Measurements from ENCODE around the gene EML5. TPM values are rescaled to one million over a fixed set of nuclear protein-coding genes. Genes with fewer than 3 reads are reported as not detected.

Gene EML5
- total and polyA plus RNA-seq, 5 donors, result 0.14 to 0.82 (median 0.42) TPM

DNA sequence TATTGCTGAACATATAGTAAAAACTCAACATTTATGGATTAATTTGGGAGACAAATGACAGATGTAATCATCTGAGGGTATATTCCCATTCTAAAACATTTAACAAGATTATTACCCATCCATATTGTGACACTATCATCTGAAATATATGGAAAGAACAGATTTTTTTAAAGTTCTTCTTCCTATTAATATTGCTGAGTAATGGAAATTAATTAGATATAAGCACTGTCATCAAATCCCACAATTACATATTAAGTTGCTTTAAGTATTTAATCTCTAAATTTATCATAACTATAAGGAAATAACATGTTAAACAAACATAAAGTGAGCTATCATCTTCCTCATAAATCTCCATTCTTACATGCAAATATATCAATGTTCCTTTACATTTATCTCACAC lies 22.0 kb downstream of the EML5 start:
- no peak for DNase-seq
- ATAC-seq, result no peak
- no peaks in the 10 kb centered on the region for H3K27me3 ChIP-seq (ENCODE audit: control insufficient read depth, insufficient read depth)
- H3K27ac ChIP-seq (ENCODE audit: low read length), result no peak overlapping the region
- no peak overlapping the region for H3K4me3 ChIP-seq (ENCODE audit: low read length)
- intact Hi-C loops (cut with DNase I), result no loop called here
- no peaks in the 10 kb centered on the region for H3K4me1 ChIP-seq (ENCODE audit: control insufficient read depth, insufficient read depth, low read length)
- H3K9me3 ChIP-seq (ENCODE audit: control insufficient read depth, low read length), result no peaks in the 10 kb centered on the region

DNA sequence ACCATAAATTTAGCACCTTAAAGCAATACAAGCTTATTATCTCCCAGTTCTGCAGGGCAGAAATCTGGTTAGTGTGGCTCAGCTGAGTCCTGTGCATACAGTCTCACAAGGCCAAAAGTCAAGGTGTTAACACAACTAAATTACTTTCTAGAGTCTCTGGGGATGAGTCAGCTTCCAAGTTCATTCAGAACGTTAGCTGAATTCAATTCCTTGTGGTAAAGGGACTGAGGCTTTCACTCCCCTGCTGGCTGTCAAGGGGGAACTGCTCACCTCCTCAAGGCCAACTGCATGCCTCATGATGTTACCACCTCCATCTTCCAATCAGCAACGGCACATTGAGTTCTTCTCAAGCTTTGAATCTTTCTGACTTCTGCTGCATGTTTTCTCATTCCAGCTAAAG lies 27.6 kb downstream of the EML5 start:
- no peaks in the 10 kb centered on the region for H3K4me1 ChIP-seq (ENCODE audit: control insufficient read depth, insufficient read depth, low read length)
- no peaks in the 10 kb centered on the region for H3K9me3 ChIP-seq (ENCODE audit: control insufficient read depth, low read length)
- H3K4me3 ChIP-seq (ENCODE audit: low read length), result no peak overlapping the region
- WGBS, result 59% methylated on average over 2 of the region's 2 CpGs
- intact Hi-C loops (cut with DNase I), result no loop called here
- DNase-seq, result no peak
- no peak overlapping the region for H3K27ac ChIP-seq (ENCODE audit: low read length)
- H3K27me3 ChIP-seq (ENCODE audit: control insufficient read depth, insufficient read depth), result no peaks in the 10 kb centered on the region
- no peak for ATAC-seq

- no peaks in the 10 kb centered on the region for H3K27me3 ChIP-seq (ENCODE audit: control insufficient read depth, insufficient read depth)
- H3K4me3 ChIP-seq (ENCODE audit: low read length), result no peak overlapping the region
- ATAC-seq, result no peak
- H3K27ac ChIP-seq (ENCODE audit: low read length), result no peak overlapping the region
- H3K4me1 ChIP-seq (ENCODE audit: control insufficient read depth, insufficient read depth, low read length), result no peaks in the 10 kb centered on the region
- intact Hi-C loops (cut with DNase I), result no loop called here
- DNase-seq, result peak in 1 of 3 donors; percentile 11
- H3K9me3 ChIP-seq (ENCODE audit: control insufficient read depth, low read length), result no peaks in the 10 kb centered on the region
- WGBS, result 77% methylated on average over 1 of the region's 1 CpG
Measured at GRCh38 chr14:88753873-88754272, 38.9 kb downstream of the EML5 start.

GRCh38 chr14:88750945-88751344 lies 41.8 kb downstream of the EML5 start:
- DNase-seq (no peak), ATAC-seq (no peak)
- no peak overlapping the region for H3K27ac ChIP-seq (ENCODE audit: low read length)
- no peaks in the 10 kb centered on the region for H3K4me1 ChIP-seq (ENCODE audit: control insufficient read depth, insufficient read depth, low read length)
- WGBS, result 94% methylated on average over 1 of the region's 1 CpG
- H3K4me3 ChIP-seq (ENCODE audit: low read length), result no peak overlapping the region
- no peaks in the 10 kb centered on the region for H3K9me3 ChIP-seq (ENCODE audit: control insufficient read depth, low read length)
- H3K27me3 ChIP-seq (ENCODE audit: control insufficient read depth, insufficient read depth), result no peaks in the 10 kb centered on the region
- intact Hi-C loops (cut with DNase I), result no loop called here

DNA sequence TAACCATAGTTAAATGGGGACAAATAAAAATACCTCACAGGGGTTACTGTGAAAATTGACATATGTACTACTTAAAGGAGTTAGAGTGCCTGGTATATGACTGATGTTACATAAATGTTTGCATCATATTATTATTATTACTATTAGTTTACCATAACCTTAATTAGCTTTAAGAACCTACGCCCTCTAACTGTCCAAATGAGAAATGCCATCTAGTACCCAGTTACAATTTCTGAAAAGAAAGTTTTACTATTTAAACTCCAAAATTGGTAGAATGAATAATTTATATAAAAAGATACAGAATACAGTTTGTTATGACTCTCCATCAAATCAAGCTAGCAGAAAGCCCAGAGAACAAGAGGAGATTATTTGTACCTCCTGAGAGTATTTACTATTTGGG lies 42.3 kb downstream of the EML5 start:
- no peaks in the 10 kb centered on the region for H3K9me3 ChIP-seq (ENCODE audit: control insufficient read depth, low read length)
- no peaks in the 10 kb centered on the region for H3K4me1 ChIP-seq (ENCODE audit: control insufficient read depth, insufficient read depth, low read length)
- H3K27ac ChIP-seq (ENCODE audit: low read length), result no peak overlapping the region
- no peak overlapping the region for H3K4me3 ChIP-seq (ENCODE audit: low read length)
- DNase-seq (no peak), ATAC-seq (no peak)
- no peaks in the 10 kb centered on the region for H3K27me3 ChIP-seq (ENCODE audit: control insufficient read depth, insufficient read depth)
- intact Hi-C loops (cut with DNase I), result no loop called here
- 81% methylated on average over 1 of the region's 1 CpG for WGBS

DNA sequence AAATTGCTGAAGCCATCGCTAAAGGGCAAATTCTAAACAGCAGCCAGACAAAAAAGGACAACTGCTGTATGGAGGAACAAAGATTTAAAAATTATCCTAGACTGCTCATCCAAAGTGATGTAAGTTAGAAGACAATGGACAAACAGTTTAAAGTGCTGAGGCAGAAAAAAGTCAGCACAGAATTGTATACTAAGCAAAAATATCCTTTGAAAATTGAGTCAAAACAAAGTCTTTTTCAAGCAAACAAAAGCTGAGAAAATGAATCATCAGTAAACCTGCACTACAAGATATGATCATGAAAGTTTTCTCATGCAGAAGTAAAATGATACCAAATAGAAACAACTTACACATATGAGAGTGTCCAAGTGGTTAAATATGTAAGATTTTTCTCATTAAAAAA lies 43.6 kb downstream of the EML5 start:
- no peaks in the 10 kb centered on the region for H3K4me1 ChIP-seq (ENCODE audit: control insufficient read depth, insufficient read depth, low read length)
- intact Hi-C loops (cut with DNase I), result no loop called here
- no peaks in the 10 kb centered on the region for H3K27me3 ChIP-seq (ENCODE audit: control insufficient read depth, insufficient read depth)
- WGBS, result 92% methylated on average over 1 of the region's 1 CpG
- H3K27ac ChIP-seq (ENCODE audit: low read length), result no peak overlapping the region
- ATAC-seq, result no peak
- no peaks in the 10 kb centered on the region for H3K9me3 ChIP-seq (ENCODE audit: control insufficient read depth, low read length)
- DNase-seq, result no peak
- no peak overlapping the region for H3K4me3 ChIP-seq (ENCODE audit: low read length)

- WGBS, result 83% methylated on average over 1 of the region's 1 CpG
- DNase-seq, result no peak
- Histone ChIP-seq H3K4me3 (ENCODE audit: low read length) (no peak overlapping the region), H3K27ac (ENCODE audit: low read length) (no peak overlapping the region), H3K9me3 (ENCODE audit: control insufficient read depth, low read length) (no peaks in the 10 kb centered on the region), H3K4me1 (ENCODE audit: control insufficient read depth, insufficient read depth, low read length) (no peaks in the 10 kb centered on the region), H3K27me3 (ENCODE audit: control insufficient read depth, insufficient read depth) (no peaks in the 10 kb centered on the region)
- ATAC-seq, result no peak
- intact Hi-C loops (cut with DNase I), result no loop called here
Measured at GRCh38 chr14:88748288-88748687, 44.5 kb downstream of the EML5 start.

- ATAC-seq, result no peak
- H3K27me3 ChIP-seq (ENCODE audit: control insufficient read depth, insufficient read depth), result no peaks in the 10 kb centered on the region
- DNase-seq, result no peak
- intact Hi-C loops (cut with DNase I), result no loop called here
- no peaks in the 10 kb centered on the region for H3K4me1 ChIP-seq (ENCODE audit: control insufficient read depth, insufficient read depth, low read length)
- H3K4me3 ChIP-seq (ENCODE audit: low read length), result no peak overlapping the region
- H3K9me3 ChIP-seq (ENCODE audit: control insufficient read depth, low read length), result no peaks in the 10 kb centered on the region
- 55% methylated on average over 1 of the region's 1 CpG for WGBS
- H3K27ac ChIP-seq (ENCODE audit: low read length), result no peak overlapping the region
Measured at GRCh38 chr14:88746052-88746451, 46.7 kb downstream of the EML5 start.

DNA sequence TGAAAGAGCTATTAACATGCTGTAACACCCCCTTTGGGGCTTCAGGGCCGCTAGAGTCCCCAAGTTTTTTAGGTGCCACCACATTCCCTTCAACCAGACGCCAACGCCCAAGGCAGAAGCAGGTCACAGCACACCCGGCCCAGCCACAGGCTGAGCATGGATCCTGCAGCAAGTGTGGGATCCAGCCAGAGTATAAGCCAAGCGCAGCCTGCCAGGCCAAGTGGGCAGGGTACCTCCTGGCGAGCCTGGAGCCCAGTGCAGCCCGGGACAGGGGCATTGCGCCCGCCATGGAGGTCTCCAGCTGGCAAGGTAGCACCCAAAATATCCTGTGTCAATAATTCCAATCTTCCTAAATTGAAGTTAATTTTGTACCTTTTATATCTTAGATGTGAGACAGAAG lies 55.5 kb downstream of the EML5 start:
- no peak overlapping the region for H3K27ac ChIP-seq (ENCODE audit: low read length)
- H3K9me3 ChIP-seq (ENCODE audit: control insufficient read depth, low read length), result no peaks in the 10 kb centered on the region
- H3K27me3 ChIP-seq (ENCODE audit: control insufficient read depth, insufficient read depth), result no peaks in the 10 kb centered on the region
- intact Hi-C loops (cut with DNase I), result no loop called here
- DNase-seq (peak in 2 of 3 donors; percentile 9 to 26), ATAC-seq (no peak)
- H3K4me3 ChIP-seq (ENCODE audit: low read length), result no peak overlapping the region
- H3K4me1 ChIP-seq (ENCODE audit: control insufficient read depth, insufficient read depth, low read length), result no peaks in the 10 kb centered on the region
- WGBS, result 89% methylated on average over 9 of the region's 9 CpGs

GRCh38 chr14:88733121-88733520 lies 59.6 kb downstream of the EML5 start:
- intact Hi-C loops (cut with DNase I), result no loop called here
- 82% methylated on average over 2 of the region's 2 CpGs for WGBS
- Histone ChIP-seq H3K4me3 (ENCODE audit: low read length) (no peak overlapping the region), H3K4me1 (ENCODE audit: control insufficient read depth, insufficient read depth, low read length) (no peaks in the 10 kb centered on the region), H3K27me3 (ENCODE audit: control insufficient read depth, insufficient read depth) (no peaks in the 10 kb centered on the region), H3K27ac (ENCODE audit: low read length) (no peak overlapping the region), H3K9me3 (ENCODE audit: control insufficient read depth, low read length) (no peaks in the 10 kb centered on the region)
- DNase-seq, result no peak
- no peak for ATAC-seq

DNA sequence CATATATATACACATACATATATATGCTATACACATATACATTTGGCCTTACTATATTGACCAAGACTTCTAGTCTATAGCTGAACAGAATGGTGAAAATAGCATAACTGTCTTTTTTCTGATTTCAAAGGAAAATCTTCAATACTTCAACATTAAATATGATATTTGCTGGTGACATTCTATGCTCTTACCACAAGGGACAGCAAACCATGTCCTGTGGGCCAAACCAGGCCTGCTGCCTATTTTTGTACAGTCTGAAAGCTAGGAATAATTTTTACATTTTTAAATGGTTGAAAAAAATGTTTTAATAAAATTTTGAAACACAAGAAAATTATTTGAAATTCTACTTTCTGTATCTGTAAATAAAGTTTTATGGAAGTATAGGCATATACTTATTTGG lies 63.6 kb downstream of the EML5 start:
- H3K4me1 ChIP-seq (ENCODE audit: control insufficient read depth, insufficient read depth, low read length), result no peaks in the 10 kb centered on the region
- no peak for DNase-seq
- H3K9me3 ChIP-seq (ENCODE audit: control insufficient read depth, low read length), result no peaks in the 10 kb centered on the region
- no peak for ATAC-seq
- no peak overlapping the region for H3K4me3 ChIP-seq (ENCODE audit: low read length)
- no peak overlapping the region for H3K27ac ChIP-seq (ENCODE audit: low read length)
- intact Hi-C loops (cut with DNase I), result no loop called here
- H3K27me3 ChIP-seq (ENCODE audit: control insufficient read depth, insufficient read depth), result no peaks in the 10 kb centered on the region

GRCh38 chr14:88727057-88727456 lies 65.7 kb downstream of the EML5 start:
- 54% methylated on average over 4 of the region's 4 CpGs for WGBS
- Histone ChIP-seq H3K27ac (ENCODE audit: low read length) (no peak overlapping the region), H3K9me3 (ENCODE audit: control insufficient read depth, low read length) (no peaks in the 10 kb centered on the region), H3K4me3 (ENCODE audit: low read length) (no peak overlapping the region), H3K27me3 (ENCODE audit: control insufficient read depth, insufficient read depth) (no peaks in the 10 kb centered on the region), H3K4me1 (ENCODE audit: control insufficient read depth, insufficient read depth, low read length) (no peaks in the 10 kb centered on the region)
- DNase-seq (no peak), ATAC-seq (no peak)
- intact Hi-C loops (cut with DNase I), result no loop called here

Data from right cardiac atrium (tissue), 5 donors.